ENCODE data around the gene KCNIP2. TPM values are rescaled to one million over a fixed set of nuclear protein-coding genes. Genes with fewer than 3 reads are reported as not detected.
A peak's percentile ranks its signal among the peaks of the same experiment; 100 is the strongest.

KCNIP2 gene
- total RNA-seq, 1 experiment from 2014 or later: 3.0 TPM

GRCh38 chr10:101878869-101879268 lies 35.3 kb upstream of the KCNIP2 start:
- no peak for DNase-seq
- H3K4ac ChIP-seq (ENCODE audit: low read depth, low read length): no peak overlapping the region
- H3K79me2 ChIP-seq (ENCODE audit: insufficient read depth, low read length): no peaks in the 10 kb centered on the region
- no peak overlapping the region for H2BK120ac ChIP-seq (ENCODE audit: low read depth, low read length, poor library complexity, severe bottlenecking)
- H3K4me2 ChIP-seq (ENCODE audit: insufficient read depth, insufficient read length, low read length): no peak overlapping the region
- no peak overlapping the region for H3K14ac ChIP-seq (ENCODE audit: insufficient read depth, low read length)
- no peak overlapping the region for H3K9ac ChIP-seq (ENCODE audit: extremely low read depth, insufficient read length, low read length)
- H3T11ph ChIP-seq (ENCODE audit: low read length): no peak overlapping the region
- H3K18ac ChIP-seq (ENCODE audit: insufficient read length, low read depth, low read length): no peak overlapping the region
- H3K27me3 Mint-ChIP-seq (ENCODE audit: low read depth): no peaks in the 10 kb centered on the region
- no peak overlapping the region for H2BK5ac ChIP-seq (ENCODE audit: insufficient read length, low read length)
- no peak overlapping the region for H2BK20ac ChIP-seq (ENCODE audit: low read depth, low read length, poor library complexity, severe bottlenecking)
- H3K79me1 ChIP-seq (ENCODE audit: insufficient read depth, low read depth, low read length, poor library complexity, severe bottlenecking): no peaks in the 10 kb centered on the region
- no peaks in the 10 kb centered on the region for H3K9me3 ChIP-seq (ENCODE audit: control insufficient read depth, low read depth, low read length)
- H2AK5ac ChIP-seq (ENCODE audit: insufficient read length, low read length): no peak overlapping the region
- no peak overlapping the region for H3K23ac ChIP-seq (ENCODE audit: insufficient read length, low read depth, low read length)
- H3K27me3 ChIP-seq (ENCODE audit: insufficient read depth, low read length): no peaks in the 10 kb centered on the region
- WGBS (ENCODE audit: extremely low coverage, insufficient read length, low lambda C conversion rate): no CpG with 5 or more reads among the region's 3 CpGs
- peak overlapping the region in 2 of 3 experiments; percentile 0 to 12; a peak in 1 of 7 replicates for H3K27ac Mint-ChIP-seq
- H3K23me2 ChIP-seq (ENCODE audit: insufficient read length, low read depth, low read length, poor library complexity, severe bottlenecking): no peaks in the 10 kb centered on the region
- H3K9me3 Mint-ChIP-seq: no peaks in the 10 kb centered on the region
- H4K91ac ChIP-seq (ENCODE audit: insufficient read length, low read depth, low read length): no peak overlapping the region
- no peak overlapping the region for H4K8ac ChIP-seq (replicated peaks; ENCODE audit: insufficient read length, low read depth, low read length)
- H2AFZ ChIP-seq (ENCODE audit: low read length): no peak overlapping the region
- no peak overlapping the region for H3K27ac ChIP-seq (ENCODE audit: insufficient read length, low read depth, low read length)
- H3K4me3 Mint-ChIP-seq: no peak overlapping the region
- H2BK12ac ChIP-seq (ENCODE audit: insufficient read length, low read depth, low read length): no peak overlapping the region
- no peaks in the 10 kb centered on the region; the same call in 1 of the 2 replicates for H3K4me1 ChIP-seq (ENCODE audit: insufficient read depth, low read length)
- no peak overlapping the region for H4K5ac ChIP-seq (ENCODE audit: insufficient read length, low read depth, low read length)
- no peak overlapping the region for H3K56ac ChIP-seq (ENCODE audit: insufficient read length, low read depth, low read length)
- peaks cover 10 to 34% of the 10 kb centered on the region in 2 experiments for H3K4me1 Mint-ChIP-seq
- no peaks in the 10 kb centered on the region for H3K36me3 Mint-ChIP-seq (ENCODE audit: insufficient read depth in 1 of 3, low read depth in 3 of 3)
- no peak overlapping the region for H2BK15ac ChIP-seq (ENCODE audit: low read depth, low read length)
- no peak for TF ChIP-seq CTCF (conservative IDR thresholded peaks at IDR 0.05)
- H4K20me1 ChIP-seq (ENCODE audit: control insufficient read depth, insufficient read depth, insufficient read length): no peaks in the 10 kb centered on the region

Data from H9 (cell line).